Body of pancreas (tissue), 4 donors: ENCODE data around the gene BRD4.
"Not testable (repeated sequence)": the region's sequence is repeated elsewhere in the genome, so short reads cannot be mapped to it uniquely, and the experiment has no call there.

Experiments used
- POLR2A ChIP-seq, 3 donors: fragments of 450-650 bp; IDR thresholded peaks; one replicate each; pipeline ENCODE4 v1.6.1; 2016; ENCODE audit warnings: antibody characterized with exemption in 3 of 3, mild to moderate bottlenecking in 2 of 3
- TF ChIP-seq, protein P1 (sequence below), 7 experiments: fragments of 450-650 bp in 4 of 7; fragments of 200-600 bp in 3 of 7; sonication (generic) in 3 of 7; IDR thresholded peaks; one replicate each; pipeline ENCODE4 v1.5.1; 2016 to 2019; ENCODE audit warnings: antibody characterized with exemption in 7 of 7

DNA sequence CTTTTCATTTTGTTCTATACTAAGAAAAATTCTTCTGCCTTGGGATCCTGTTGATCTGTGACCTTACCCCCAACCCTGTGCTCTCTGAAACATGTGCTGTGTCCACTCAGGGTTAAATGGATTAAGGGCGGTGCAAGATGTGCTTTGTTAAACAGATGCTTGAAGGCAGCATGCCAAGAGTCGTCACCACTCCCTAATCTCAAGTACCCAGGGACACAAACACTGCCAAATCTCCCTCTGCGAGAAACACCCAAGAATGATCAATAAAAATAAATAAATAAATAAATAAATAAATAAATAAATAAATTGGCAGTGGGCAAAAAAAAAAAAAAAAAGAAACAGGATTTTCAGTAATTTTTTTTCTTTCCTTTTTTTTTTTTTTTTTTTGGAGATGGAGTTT, 31.5 kb upstream of the BRD4 start:
- TF ChIP-seq, protein P1, sequence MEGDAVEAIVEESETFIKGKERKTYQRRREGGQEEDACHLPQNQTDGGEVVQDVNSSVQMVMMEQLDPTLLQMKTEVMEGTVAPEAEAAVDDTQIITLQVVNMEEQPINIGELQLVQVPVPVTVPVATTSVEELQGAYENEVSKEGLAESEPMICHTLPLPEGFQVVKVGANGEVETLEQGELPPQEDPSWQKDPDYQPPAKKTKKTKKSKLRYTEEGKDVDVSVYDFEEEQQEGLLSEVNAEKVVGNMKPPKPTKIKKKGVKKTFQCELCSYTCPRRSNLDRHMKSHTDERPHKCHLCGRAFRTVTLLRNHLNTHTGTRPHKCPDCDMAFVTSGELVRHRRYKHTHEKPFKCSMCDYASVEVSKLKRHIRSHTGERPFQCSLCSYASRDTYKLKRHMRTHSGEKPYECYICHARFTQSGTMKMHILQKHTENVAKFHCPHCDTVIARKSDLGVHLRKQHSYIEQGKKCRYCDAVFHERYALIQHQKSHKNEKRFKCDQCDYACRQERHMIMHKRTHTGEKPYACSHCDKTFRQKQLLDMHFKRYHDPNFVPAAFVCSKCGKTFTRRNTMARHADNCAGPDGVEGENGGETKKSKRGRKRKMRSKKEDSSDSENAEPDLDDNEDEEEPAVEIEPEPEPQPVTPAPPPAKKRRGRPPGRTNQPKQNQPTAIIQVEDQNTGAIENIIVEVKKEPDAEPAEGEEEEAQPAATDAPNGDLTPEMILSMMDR (IDR thresholded peaks at IDR 0.05) = not testable (repeated sequence)
- TF ChIP-seq POLR2A (IDR thresholded peaks at IDR 0.05) = not testable (repeated sequence)
